NCI-H2196 treated with DMSO at 0.1 percent for 48 hours (cell line): ENCODE results near the gene IQCK.

Source experiments
- DNase-seq: peaks from one replicate; lab custom pipeline; 2025; ENCODE audit not compliant: unreplicated experiment; lab: John Stamatoyannopoulos, UW

Gene IQCK

DNA sequence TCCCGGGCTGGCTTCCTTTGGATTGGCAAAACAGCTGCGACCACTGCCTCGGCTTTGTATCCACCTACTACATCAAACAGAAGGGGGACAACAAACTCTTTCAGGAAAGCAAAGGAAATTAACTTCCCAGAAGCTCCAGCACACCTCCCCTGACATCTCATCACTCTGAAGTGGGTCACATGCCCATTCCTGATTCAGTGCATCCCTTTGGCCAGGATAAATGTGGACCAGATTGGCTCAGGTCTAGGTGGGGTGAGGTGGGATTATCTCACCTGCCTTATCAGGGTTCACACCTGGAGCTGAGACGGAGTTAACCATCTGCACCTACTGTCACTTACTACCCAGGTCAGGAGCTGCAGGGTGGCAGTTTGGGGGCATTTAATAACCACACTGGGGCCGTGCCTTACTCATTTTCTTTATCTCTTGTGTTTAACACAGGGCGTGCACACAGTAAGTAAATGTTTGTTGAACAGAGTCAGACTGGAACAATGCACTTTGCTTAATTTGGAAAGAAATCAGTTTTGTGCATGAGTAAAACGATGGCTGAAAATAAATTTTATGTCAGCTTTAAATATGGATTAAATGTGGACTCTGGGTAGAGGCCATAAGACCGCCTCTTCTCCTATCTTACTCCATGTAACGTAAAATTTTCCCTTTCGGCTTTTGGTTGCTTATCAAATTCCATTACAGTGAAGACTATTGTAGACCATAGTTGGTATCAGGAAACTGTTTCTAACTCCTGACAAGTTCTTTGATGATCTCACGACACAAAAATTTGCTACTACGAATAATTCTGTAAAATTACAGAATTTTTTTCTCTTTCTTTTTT, 36.0 kb downstream of the IQCK start:
- DNase-seq = no peak

DNA sequence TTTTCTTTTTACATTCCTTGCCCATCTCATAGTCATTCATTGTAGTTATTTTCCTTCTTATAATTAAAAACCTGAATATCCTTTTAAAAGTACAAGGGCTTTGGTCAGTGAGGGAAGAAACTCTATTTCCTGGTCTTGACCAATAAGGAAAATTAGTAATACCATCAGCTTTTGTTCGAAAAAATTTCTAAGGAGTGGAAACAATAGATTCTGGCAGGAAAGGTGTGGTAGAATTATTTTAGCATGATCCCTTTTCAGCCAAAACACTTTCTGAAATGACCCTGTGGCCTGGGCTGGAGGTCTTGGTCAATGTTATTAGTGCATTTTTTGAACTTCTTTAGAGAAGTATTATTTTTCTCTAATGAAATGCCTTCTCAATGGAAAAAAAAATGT, 36.6 kb downstream of the IQCK start:
- no peak for DNase-seq

DNA sequence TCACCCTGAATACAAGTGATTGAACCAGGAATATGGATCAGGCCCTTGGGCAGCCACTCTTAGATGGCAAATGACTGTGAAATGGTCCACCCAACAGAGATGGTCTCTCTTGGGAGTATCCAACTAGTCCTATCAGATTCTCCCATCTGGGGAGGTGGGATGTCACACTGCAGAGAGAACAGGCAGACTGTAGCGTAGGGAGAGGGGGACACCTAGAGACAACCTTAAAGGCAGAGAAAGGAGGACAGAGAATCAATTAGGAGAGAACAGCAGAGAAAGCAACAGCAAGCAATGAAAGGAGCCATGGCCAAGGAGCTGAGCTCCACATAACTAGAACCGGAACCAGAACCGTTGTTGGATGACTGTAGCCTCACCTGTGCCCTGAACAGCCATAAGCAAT, 37.2 kb downstream of the IQCK start:
- no peak for DNase-seq

DNA sequence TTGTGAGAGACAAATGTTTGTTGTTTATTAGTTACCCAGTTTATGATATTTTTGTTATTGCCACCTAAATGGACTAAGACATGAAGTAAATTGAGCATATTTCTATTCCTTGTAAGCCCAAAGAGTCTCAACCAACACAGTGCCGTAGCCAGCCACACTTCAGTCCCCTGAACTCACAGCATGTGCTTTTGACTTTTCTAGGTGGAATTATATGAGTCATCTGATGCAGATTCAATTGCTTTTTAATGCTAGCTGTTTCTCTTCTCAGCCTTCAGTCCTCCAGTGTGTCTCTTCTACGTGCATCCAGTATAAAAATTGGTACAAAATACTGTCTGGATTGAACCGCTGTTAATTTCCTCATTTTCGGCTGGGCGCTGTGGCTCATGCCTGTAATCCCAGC, 39.0 kb downstream of the IQCK start:
- DNase-seq = no peak

DNA sequence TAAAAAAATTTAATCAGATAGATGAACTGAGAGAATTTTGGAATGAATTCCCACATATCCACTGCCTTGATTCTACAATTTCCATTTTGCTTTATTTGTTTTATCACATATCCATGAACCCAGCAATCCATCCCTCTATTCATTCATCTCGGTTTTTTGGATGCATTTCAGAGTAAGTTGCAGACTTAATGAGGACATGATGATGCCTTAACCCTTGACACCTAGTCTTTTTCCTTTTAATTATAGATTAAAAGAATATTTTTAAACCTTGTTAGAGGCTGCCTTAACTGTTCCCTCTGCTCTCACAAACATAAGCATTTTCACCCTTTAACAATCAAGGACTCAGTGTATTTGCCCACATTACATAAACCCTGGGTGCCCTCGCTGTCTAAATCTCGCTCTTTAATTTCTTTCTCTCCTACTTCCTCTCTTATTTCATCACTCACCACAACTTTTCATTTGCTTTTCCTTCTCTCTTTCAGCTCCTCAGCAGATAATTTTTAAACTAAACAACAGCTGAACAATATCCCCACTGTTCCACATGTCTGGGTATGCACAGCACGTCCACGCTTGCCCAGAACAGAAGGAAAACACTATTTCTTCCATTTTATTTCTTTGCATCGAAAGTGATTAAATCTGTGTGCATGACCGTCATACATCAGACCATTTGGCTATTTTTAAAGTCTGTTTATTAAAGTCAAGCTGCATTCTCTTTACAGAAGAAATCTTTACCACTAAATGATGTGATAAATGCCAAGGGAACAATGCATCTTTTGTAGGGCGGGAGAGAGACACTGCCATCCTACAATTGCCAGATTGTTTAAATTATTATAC, 39.9 kb downstream of the IQCK start:
- DNase-seq = no peak

DNA sequence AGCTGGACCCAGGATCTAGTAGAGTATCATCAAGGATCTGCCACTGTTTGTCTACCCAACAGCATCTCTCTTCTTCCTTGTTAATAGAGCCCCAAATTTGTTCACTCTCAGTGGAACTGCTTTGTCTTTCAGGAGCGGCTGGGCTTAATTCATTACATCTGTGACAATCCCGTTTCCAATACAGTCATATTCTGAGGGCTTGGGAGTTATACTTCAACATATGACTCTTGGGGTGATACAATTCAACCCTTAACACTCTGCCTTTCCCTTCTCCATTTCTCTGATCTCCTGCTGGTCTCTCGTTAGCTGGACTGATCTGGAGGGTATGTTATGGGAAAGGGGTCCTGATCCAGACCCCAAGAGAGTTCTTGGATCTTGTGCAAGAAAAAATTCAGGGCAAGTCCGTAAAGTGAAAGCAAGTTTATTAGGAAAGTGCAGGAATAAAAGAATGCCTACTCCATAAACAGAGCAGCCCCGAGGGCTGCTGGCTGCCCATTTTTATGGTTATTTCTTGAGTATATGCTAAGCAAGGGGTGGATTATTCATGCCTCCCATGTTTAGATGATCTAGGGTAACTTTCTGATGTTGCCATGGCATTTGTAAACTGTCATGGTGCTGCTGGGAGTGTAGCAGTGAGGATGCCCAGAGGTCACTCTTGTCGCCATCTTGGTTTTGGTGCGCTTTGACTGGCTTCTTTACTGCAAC, 42.4 kb downstream of the IQCK start:
- no peak for DNase-seq

DNA sequence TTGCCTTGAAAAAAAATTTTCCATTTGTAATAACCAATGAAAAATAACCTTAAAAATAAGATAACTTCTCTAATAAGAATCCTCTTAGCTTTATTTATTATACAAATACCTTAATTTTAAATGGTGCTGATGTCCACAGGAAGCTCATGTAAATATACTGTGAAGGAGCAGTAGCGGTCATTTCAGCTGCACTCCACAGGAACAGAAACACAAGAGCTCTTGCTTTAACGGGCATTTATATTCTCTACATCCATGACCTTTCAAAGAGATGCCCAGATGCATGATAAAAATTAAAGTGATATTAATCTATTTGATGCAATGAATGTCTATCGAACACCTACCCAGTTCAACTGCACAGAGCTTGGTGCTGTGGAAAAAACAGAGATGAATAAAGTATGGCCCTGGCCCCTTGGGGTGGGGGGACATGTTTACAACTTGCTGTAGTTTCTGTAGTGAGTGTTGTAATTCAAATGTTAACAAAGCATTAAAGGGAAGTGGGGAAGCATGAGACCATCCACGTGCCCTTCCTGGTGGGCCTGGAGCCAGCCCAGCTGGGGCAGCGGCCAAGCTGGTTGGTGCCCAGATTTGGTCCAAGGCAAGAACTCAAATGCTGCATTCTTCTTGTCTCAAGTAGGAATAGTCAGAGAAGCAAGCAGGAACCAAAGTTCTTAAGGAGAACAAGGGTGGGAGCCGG, 47.9 kb downstream of the IQCK start:
- DNase-seq = no peak

DNA sequence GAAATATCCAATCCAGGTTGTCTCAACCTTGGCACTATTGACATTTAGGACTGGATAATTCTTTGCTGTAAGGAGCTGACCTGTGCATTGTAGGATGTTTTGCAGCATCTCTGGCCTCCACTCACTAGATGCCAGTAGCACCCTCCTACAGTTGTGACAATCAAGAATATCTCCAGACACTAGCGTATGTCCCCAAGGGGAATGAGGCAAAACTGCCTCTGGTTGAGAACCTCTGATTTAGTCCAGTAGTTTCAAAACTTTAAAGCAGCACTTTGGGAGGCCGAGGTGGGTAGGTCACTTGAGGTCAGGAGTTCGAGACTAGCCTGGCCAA, 48.4 kb downstream of the IQCK start:
- DNase-seq = no peak

DNA sequence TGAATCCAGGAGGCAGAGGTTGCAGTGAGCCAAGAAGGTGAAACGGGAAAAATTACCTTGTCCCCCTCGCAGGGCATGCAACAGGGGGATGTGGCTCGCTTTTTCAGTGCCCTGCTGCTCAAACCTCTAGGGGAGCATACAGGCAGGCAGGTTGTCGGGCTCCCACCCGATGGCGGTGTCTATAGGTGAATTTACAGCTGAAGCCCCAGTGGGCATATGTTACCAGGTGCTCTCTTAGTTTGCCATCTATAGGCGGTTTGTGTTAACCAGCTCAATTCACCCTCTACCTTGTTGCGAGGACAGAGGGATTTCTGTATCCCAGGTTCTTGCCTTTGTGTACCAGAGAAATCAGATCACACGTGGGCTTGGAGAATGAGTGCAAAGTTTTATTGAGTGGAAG, 48.9 kb downstream of the IQCK start:
- DNase-seq = no peak

DNA sequence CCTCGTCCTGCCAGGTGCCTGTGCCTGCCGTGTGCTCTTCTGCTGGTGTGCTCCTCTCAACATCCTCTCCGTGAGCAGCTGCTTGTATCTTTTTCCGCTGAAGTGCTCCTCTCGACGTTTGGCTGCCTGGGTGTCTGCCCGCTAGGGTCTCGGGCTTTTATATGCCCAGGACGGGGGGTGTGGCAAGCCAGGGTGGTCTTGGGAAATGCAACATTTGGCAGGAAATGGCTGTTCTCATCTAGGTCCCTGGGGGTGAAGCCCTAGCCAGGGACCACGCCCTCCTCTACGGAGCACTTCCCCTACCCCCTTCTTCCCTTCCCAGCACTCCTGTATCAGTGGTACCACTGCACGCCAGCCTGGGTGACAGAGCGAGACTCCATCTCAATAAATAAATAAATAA, 49.4 kb downstream of the IQCK start:
- no peak for DNase-seq

DNA sequence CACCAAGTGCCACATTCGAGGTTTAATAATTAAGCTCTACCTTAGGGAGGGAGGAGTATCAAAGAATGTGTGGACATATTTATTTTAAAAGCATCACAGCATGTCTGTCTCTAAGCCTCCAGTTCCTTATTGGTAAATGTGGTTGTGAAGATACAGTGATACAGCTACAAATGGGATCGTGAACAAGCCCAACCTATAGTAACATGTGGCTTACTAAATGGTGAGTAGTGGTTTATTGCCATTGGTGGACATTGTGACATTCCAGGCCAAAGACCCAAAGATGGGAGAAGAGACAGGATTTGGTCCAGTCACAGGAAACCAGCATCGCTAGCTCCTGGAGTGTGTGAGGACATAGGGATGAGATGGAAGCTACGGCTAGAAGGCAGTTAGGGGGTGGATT, 51.2 kb downstream of the IQCK start:
- DNase-seq = no peak

DNA sequence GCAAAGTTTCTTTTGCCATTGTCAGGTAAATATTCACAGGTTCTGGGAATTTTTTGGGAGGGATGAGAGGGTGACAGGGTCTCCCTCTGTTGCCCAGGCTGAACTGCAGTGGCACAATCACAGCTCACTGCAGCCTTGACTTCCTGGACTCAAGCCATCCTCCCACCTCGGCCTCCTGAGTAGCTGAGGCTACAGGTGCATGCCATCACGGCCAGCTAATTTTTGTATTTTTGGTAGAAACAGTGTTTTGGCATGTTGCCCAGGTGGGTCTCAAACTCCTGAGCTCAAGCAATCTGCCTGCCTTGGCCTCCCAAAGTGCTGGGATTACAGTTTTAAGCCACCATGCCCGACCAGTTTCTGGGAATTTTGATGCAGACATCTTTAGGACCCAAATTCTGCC, 53.0 kb downstream of the IQCK start:
- no peak for DNase-seq

DNA sequence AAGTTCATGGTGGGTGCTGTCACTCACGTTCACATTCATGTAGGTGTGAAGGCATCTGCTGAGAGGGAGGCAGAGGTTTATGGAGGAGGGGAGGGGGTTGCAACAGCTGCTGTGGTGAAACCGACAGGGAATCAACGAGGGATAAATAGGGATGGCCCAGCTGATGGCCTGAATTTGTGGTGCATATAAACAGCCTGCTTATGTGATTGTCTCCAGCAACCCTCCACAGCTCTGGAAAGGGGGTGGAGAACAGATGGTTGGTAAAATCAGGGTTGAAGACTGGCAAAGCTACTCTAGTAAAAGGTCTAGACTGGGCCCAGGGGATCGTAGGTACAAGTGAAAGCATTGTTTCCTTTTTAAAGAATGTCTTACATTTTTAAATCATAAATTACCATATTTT, 53.7 kb downstream of the IQCK start:
- no peak for DNase-seq

DNA sequence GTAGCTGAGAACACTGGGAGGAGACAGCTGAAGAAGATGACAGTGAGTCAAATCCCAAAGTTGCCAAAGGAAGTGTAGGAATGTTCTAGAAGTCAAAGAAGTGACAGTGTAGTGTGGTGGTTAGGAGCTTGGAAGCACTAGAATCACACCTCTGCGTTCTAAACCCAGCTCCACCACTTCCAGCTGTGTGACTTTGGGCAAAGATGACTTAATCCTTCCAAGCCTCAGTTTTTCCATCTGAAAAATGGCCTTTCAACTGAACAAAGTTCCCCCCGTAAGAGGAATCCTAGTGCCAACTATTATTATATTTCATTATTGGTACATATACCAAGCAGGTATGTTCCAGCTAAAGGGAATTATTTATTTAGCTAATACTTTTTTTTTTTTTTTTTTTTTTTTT, 56.0 kb downstream of the IQCK start:
- no peak for DNase-seq

DNA sequence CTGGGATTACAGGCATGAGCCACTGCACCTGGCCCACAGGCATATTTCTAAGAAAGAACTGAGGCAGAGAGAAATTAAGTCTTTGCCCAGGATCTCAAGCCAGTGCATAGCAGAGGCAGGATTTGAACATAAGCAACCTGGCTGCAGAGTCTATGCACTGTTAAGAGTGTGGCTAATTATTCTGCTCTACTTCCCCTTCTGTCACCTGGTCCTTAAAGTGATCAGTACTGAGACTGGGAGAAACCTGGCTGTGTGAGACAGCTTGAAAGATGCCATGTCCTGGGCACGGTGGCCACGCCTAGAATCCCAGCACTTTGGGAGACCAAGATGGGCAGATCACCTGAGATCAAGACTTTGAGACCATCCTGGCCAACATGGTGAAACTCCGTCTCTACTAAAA, 58.1 kb downstream of the IQCK start:
- no peak for DNase-seq

DNA sequence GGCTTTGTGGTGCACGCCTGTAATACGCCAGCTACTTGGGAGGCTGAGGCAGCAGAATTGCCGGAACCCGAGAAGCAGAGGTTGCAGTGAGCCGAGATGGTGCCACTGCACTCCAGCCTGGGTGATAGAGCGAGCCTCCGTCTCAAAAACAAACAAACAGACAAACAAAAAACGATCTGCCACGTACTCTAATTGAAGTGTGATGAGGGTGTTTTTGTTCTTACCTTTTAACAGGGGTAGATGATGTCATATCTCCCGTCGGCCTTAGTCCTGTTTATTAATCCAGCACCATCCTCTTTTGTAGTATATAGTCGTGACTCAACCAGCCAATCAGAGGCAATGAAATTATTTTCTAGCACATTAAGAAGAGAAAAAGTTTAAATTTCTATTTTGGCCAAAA, 58.5 kb downstream of the IQCK start:
- DNase-seq = no peak

DNA sequence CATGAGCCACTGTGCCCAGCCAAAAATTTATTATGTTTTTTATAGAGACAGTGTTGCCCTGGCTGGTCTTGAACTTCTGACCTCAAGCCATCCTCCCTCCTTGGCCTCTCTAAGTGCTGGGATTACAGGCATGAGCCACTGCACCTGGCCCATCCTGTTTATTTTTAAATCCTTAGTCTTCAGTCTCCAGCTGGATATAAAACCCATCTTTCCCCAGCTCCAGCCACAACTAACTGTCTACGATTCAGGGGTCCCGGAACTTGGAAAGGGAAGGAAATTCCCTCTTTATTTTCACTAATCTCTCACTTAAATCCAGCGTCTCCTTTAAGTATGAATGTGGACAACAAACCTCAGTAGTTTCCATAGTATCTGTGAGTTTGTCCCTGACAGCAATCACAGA, 62.2 kb downstream of the IQCK start:
- no peak for DNase-seq

DNA sequence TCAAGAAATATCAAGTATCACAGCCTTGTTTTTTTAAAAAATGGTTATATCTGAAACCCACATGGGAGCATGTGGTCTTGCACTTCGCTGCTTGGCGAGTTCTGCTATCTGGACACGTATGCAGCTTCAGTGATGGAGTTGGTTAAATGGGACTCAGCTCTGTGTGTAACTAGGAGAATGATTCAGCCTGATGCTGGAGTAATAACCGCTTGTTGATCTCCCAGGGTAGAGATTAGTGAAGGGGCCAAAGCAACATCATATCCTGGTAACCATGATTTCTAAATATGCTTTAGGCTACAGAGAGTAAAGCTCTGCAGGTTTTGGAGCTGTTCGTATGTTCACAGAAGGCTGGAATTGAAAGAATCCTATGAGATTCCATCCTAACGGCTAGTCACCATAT, 63.2 kb downstream of the IQCK start:
- no peak for DNase-seq

DNA sequence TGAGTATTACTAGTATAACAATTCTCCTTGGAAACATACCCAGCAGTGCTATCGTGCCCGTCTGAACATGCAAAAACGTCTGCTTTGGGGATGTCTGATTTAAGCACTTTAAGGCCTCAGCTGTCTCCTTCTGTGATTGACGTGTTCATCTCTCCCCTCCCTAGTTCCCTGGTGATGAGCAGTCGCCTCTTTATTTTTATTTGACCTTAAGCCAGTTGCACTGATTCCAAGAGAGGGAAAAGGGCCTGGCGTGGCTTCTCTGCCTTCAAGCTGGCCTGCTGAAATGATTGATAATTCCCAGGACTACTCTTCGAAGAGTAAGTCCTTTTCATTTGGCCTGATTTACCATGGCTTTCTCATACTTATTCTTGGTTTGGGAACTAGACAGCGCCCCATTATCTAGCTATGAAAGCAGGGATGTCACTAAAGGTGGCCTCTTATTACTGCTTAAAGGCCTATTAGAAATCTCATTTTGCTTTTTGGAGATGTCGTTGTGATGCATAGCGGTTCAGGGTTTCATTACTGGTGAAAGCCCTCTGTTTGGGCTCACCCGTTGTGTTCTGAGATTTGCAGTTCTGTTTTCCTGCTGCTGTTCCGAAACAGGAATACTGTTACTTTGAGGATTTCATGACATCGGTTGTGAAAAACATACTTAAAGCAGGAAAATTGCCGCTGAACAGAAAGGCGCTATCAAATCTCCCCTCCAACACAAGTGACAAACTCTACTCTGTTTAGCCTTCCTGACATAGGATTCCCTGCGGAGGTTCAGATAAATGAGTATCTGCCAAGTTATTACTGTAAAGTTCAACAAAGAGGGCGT, 65.5 kb downstream of the IQCK start:
- no peak for DNase-seq

DNA sequence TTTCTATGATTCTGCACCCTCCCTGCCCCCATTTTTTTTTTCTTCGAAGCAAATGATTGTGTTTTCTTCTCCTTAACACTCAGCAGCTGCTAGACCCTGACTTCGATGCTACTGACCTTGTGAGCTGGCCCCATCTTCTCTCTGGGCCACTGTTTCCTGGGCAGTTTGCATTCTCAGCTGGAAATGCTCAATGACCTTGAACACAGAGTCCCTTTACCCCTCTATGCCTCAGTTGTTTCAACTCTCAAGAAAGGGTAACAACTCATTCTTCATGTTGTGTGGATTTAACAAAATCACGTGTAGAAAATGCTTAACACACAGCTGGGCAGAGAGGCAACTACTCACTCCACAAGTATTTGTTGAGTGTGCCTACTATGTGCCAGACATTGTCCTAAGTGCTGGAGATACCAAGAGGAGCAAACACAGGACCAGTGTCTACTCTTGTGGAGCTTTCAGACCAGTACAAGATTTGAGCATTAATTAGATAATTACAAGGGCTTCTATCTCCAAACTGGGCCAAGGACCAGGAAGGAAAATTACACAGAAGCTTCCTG, 66.2 kb downstream of the IQCK start:
- no peak for DNase-seq
